Breast epithelium (tissue), 3 donors: ENCODE results near the gene SLC11A1.

Experiments used
- CTCF ChIP-seq, 3 donors: fragments of 450-650 bp; IDR thresholded peaks; one replicate each; pipeline ENCODE4 v1.5.1; 2016 to 2017; ENCODE audit warnings: antibody characterized with exemption in 3 of 3, mild to moderate bottlenecking in 3 of 3, moderate library complexity in 3 of 3
- POLR2A ChIP-seq: fragments of 450-650 bp; IDR thresholded peaks from one replicate; pipeline ENCODE4 v1.6.1; 2016; ENCODE audit warnings: antibody characterized with exemption, mild to moderate bottlenecking, moderate library complexity
- POLR2AphosphoS5 ChIP-seq, 3 donors: sonication (generic); formaldehyde crosslinking; IDR thresholded peaks; one replicate each; pipeline ENCODE4 v1.6.1; 2017; ENCODE audit warnings: antibody characterized with exemption in 3 of 3

DNA sequence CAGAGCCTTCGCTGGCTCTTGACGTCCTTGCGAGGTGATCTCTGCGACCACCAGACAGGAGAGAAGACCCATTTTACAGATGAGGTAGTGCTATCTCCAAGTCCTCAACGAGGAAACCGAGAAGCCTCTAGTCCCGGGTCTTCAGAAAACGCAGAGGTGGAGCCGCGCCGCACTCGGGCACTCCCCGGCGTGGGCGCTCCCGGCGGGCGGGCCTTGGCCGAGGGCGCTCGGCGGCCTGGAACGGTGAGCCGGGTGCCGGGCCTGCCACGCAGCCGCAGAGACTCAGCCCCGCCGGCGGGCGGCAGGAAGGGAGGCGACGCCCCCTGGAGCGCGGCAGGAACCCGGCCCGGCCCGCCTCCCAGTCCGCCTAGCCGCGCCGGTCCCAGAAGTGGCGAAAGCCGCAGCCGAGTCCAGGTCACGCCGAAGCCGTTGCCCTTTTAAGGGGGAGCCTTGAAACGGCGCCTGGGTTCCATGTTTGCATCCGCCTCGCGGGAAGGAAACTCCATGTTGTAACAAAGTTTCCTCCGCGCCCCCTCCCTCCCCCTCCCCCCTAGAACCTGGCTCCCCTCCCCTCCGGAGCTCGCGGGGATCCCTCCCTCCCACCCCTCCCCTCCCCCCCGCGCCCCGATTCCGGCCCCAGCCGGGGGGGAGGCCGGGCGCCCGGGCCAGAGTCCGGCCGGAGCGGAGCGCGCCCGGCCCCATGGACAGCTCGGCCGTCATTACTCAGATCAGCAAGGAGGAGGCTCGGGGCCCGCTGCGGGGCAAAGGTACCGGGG is 17.5 kb downstream of the SLC11A1 start, which contains the start of gene CTDSP1:
- TF ChIP-seq POLR2A (no peak), POLR2AphosphoS5 (IDR thresholded peaks at IDR 0.05) (peak; percentile 57 to 82 (median 70)), CTCF (IDR thresholded peaks at IDR 0.05) (no peak)
